Rectal smooth muscle tissue (tissue), 1 donor: Measurements from ENCODE around the gene AXIN2.
A peak's percentile ranks its signal among the peaks of the same experiment; 100 is the strongest.

Experiments
- H3K27ac ChIP-seq: one replicate; pipeline ENCODE4 v1.7.0; 2013; ENCODE audit warnings: low read depth, low read length, inconsistent platforms
- H3K27me3 ChIP-seq: one replicate; pipeline ENCODE4 v1.7.0; 2013; ENCODE audit warnings: low read length; ENCODE audit not compliant: control insufficient read depth, insufficient read depth
- H3K36me3 ChIP-seq: one replicate; pipeline ENCODE4 v1.7.0; 2013; ENCODE audit warnings: low read length; ENCODE audit not compliant: control insufficient read depth, insufficient read depth
- H3K4me1 ChIP-seq: one replicate; pipeline ENCODE4 v1.7.0; 2013; ENCODE audit warnings: low read length; ENCODE audit not compliant: control insufficient read depth, insufficient read depth
- H3K4me3 ChIP-seq: one replicate; pipeline ENCODE4 v1.7.0; 2013; ENCODE audit warnings: low read length
- H3K9ac ChIP-seq: one replicate; pipeline ENCODE4 v1.7.0; 2013; ENCODE audit warnings: low read length

The AXIN2 gene

GRCh38 chr17:65536573-65537342 is 24.7 kb downstream of the AXIN2 start:
- no peak overlapping the region for H3K4me3 ChIP-seq
- no peak overlapping the region for H3K9ac ChIP-seq
- peaks cover 21% of the 10 kb centered on the region for H3K36me3 ChIP-seq
- no peak overlapping the region for H3K27ac ChIP-seq
- peaks cover 8% of the 10 kb centered on the region for H3K4me1 ChIP-seq
- no peaks in the 10 kb centered on the region for H3K27me3 ChIP-seq

DNA sequence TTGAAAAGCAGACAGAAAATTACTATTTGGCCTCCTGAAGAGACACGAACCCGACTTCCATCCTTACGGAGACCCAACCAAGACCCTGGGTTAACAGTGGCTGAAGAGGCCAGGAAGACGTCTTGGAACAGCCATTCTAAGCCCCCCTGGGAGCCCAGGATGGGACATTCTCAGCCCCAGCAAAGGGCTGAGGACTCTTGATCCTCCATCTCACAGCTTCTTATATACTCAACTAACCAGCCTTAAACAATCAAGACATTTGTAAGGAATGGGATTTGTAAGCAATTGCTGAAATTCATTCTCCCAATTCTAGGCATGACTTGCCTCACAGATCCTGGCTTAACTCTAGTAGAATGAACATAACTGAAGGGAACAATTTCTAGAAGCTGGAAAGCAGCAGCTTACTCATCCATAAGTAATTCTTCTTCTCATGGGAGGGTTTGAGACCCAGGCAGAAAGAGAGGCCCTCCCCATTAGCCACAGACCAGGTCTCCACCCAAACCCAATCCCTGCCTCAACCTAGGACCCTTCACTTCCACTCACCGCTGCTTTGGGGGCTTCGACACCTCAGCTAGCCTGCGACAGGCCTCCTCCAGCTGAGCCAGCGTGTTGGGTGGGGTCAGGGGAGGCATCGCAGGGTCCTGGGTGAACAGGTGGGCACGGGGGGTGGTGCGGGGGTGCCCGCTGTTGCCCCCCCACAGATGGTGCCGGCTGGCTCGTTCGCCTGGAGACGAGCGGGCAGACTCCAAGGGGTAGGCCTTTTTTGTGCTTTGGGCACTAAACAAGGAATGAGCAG is 25.5 kb downstream of the AXIN2 start:
- no peak overlapping the region for H3K9ac ChIP-seq
- H3K27me3 ChIP-seq: no peaks in the 10 kb centered on the region
- peaks cover 21% of the 10 kb centered on the region for H3K36me3 ChIP-seq
- peaks cover 13% of the 10 kb centered on the region for H3K4me1 ChIP-seq
- no peak overlapping the region for H3K4me3 ChIP-seq
- H3K27ac ChIP-seq: no peak overlapping the region

GRCh38 chr17:65533852-65534457 is 27.5 kb downstream of the AXIN2 start:
- H3K9ac ChIP-seq: no peak overlapping the region
- H3K4me3 ChIP-seq: no peak overlapping the region
- H3K4me1 ChIP-seq: peaks cover 16% of the 10 kb centered on the region
- H3K27me3 ChIP-seq: no peaks in the 10 kb centered on the region
- H3K36me3 ChIP-seq: peaks cover 21% of the 10 kb centered on the region
- H3K27ac ChIP-seq: no peak overlapping the region

GRCh38 chr17:65533056-65533745 is 28.2 kb downstream of the AXIN2 start:
- Histone ChIP-seq H3K4me3 (no peak overlapping the region), H3K36me3 (peaks cover 20% of the 10 kb centered on the region), H3K27ac (no peak overlapping the region), H3K9ac (no peak overlapping the region), H3K4me1 (peaks cover 14% of the 10 kb centered on the region), H3K27me3 (no peaks in the 10 kb centered on the region)

- Histone ChIP-seq H3K27me3 (no peaks in the 10 kb centered on the region), H3K4me1 (peaks cover 14% of the 10 kb centered on the region), H3K4me3 (no peak overlapping the region), H3K36me3 (peaks cover 16% of the 10 kb centered on the region), H3K27ac (peak overlapping the region; percentile 3), H3K9ac (no peak overlapping the region)
These were observed 29.2 kb downstream of the AXIN2 start for GRCh38 chr17:65532101-65532890.

DNA sequence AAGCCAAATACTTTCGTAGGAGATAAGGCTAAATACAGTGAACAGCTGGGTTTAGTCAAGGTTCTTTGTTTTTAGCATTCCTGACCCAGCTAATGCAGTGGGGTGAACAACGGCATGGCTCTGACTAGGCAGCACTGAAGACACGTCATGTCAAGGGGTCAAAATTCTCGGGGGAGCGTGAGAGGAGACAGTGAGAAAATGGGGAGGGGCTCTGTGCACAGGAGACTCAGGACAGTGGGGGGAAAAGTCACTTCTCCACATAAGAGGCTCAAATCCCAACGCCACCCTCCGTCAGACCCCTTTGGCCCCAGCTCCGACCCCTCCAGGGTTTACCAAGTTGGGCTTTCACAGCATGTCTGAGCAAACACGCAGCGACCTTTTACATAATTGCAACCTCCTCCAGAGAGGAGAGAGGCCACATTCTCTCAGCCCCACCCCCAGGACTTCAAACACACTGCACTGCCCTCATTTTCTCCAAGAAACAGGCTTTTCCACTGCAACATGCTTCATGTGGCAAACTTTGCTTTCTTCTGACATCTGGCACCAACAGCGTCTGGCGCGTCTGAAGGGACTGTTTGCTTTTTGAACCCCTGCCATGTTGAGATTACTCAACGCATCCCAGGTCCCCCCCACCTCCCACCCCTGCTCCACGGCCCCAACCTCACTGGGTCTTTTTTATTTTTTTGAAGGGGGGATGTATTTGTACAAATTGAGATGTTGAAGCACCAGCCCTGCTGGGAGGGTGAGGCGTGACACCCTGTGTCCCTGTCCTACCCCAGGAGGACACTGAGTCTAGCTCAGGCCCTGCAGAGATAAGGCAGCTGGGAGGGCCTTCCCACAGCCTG is 30.0 kb downstream of the AXIN2 start:
- Histone ChIP-seq H3K9ac (no peak overlapping the region), H3K4me3 (no peak overlapping the region), H3K27ac (peak overlapping the region; percentile 3), H3K4me1 (peaks cover 14% of the 10 kb centered on the region), H3K27me3 (no peaks in the 10 kb centered on the region), H3K36me3 (peaks cover 16% of the 10 kb centered on the region)

- Histone ChIP-seq H3K9ac (no peak overlapping the region), H3K4me3 (no peak overlapping the region), H3K27ac (peak overlapping the region; percentile 31), H3K4me1 (peaks cover 14% of the 10 kb centered on the region), H3K27me3 (no peaks in the 10 kb centered on the region), H3K36me3 (peaks cover 12% of the 10 kb centered on the region)
These were observed 30.8 kb downstream of the AXIN2 start for GRCh38 chr17:65530523-65531255.

GRCh38 chr17:65529761-65530522 is 31.5 kb downstream of the AXIN2 start:
- peaks cover 14% of the 10 kb centered on the region for H3K4me1 ChIP-seq
- peaks cover 9% of the 10 kb centered on the region for H3K36me3 ChIP-seq
- no peak overlapping the region for H3K4me3 ChIP-seq
- no peak overlapping the region for H3K9ac ChIP-seq
- H3K27ac ChIP-seq: no peak overlapping the region
- no peaks in the 10 kb centered on the region for H3K27me3 ChIP-seq

DNA sequence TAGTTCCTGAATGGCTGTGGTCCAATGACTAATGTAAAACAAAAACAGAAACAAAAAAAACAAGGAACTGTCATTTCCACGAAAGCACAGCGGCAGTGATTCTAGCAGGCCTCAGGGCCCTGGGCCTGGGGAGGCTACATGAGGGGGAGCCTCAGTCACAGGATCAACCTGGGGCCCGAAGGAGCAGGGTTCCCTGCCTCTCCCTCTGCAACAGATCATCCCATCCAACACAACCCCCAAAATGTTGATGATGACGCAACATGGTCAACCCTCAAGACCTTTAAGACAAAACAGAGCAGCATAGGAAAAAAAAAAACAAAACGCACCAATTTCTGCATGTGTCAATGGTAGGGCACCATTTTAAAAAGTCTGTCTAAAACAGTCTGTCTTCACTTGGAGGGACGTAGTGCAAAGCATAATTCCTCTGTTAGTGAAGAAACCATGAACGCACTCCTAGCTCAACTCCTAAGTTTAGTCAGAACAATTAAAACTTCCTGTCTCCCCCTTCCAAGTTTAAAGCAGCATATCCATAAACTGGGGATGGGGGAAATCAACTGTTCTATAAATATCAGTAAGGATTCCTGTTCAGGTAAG is 32.3 kb downstream of the AXIN2 start:
- peaks cover 14% of the 10 kb centered on the region for H3K4me1 ChIP-seq
- H3K36me3 ChIP-seq: peaks cover 8% of the 10 kb centered on the region
- H3K4me3 ChIP-seq: no peak overlapping the region
- no peak overlapping the region for H3K27ac ChIP-seq
- no peak overlapping the region for H3K9ac ChIP-seq
- H3K27me3 ChIP-seq: no peaks in the 10 kb centered on the region
